ENCODE data around the gene CRADD.

The CRADD gene

DNA sequence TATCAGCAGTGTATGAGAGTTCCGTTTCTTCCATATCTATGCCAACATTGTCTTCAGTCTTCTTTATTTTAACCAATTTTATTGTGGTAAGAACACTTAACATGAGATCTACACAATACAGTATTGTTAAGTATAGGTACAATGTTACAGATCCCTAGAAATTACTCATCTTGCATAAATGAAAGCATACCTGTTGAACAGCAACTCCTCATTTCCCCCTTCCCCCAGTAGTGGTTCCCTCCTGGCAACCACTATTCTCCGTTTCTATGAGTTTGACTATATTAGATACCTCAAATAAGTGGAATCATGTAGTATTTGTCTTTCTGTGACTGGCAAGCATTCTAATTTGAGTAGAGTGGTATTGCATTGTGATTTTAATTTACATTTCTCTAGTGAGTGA, 150.5 kb downstream of the CRADD start:
- TF ChIP-seq TAF1 (IDR thresholded peaks at IDR 0.05; ENCODE audit: borderline replicate concordance, low read depth, low read length) (no peak), POLR2AphosphoS5 (IDR thresholded peaks at IDR 0.05; ENCODE audit: low read depth, low read length) (no peak), POLR2A (IDR thresholded peaks at IDR 0.05; ENCODE audit: low read depth, low read length) (no peak)
- DNase-seq (ENCODE audit: insufficient read length) = no peak
- no peak for FAIRE-seq

DNA sequence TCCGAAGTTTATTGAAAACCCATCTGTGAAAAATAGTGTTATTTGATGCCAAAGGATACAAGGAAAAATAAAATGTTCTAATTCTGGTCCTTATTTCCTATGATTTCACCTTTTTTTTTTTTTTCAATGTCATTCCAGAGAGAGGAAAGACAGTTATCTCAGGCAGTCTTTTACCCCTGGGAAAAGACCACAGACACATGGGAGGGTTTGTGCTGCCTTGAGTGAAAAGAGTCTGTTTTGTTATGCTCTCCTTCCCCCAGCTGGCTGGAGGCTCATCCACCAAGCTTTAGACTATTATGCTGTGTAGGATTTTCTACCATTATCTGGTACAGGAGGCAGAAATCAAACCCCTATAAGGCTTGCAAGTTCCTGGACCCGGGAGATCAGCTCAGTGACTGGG, 151.8 kb downstream of the CRADD start:
- no peak for TF ChIP-seq TAF1 (IDR thresholded peaks at IDR 0.05; ENCODE audit: borderline replicate concordance, low read depth, low read length)
- TF ChIP-seq POLR2A (IDR thresholded peaks at IDR 0.05; ENCODE audit: low read depth, low read length) = no peak
- no peak for TF ChIP-seq POLR2AphosphoS5 (IDR thresholded peaks at IDR 0.05; ENCODE audit: low read depth, low read length)
- FAIRE-seq (no peak), DNase-seq (ENCODE audit: insufficient read length) (no peak)

DNA sequence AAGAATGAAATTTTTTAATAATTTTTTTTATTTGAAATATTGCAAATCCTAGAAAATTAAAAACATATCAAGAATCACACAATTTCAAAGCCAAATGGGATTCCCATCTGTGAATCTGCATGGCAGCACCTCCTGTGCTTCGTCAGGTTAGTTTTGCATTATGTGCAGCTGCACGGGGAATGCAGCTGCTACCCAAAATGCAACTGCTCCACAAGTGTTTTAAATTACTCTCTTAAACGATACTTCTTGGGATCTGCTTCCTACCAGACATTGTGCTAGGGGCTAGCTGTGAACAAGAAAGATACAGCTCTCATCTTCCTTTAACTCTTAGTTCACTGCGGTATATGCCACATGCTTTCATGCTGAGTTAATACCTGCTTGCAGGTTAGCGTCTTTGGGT, 154.2 kb downstream of the CRADD start:
- no peak for TF ChIP-seq POLR2AphosphoS5 (IDR thresholded peaks at IDR 0.05; ENCODE audit: low read depth, low read length)
- TF ChIP-seq POLR2A (IDR thresholded peaks at IDR 0.05; ENCODE audit: low read depth, low read length) = no peak
- FAIRE-seq (no peak), DNase-seq (ENCODE audit: insufficient read length) (no peak)

DNA sequence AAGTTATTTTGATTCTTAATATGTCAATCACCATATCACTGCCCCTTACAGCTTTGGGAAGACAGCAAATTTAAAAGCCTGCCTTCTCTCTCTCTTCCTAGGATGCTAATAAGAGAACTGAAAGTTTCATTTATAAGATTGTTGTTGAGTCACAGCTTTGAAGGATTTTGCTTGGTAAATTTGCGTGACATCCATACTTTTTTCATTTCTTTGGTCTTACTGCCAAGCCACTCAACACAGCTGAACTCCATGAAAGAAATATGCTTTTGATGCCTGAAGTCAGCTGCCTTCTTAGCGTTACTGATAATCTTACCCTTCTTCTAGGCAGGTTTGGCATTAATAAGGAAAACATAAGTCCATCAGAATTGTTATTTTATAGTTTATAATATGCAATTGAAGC, 155.0 kb downstream of the CRADD start:
- FAIRE-seq (no peak), DNase-seq (ENCODE audit: insufficient read length) (no peak)
- TF ChIP-seq POLR2AphosphoS5 (IDR thresholded peaks at IDR 0.05; ENCODE audit: low read depth, low read length) (no peak), TAF1 (IDR thresholded peaks at IDR 0.05; ENCODE audit: borderline replicate concordance, low read depth, low read length) (no peak), POLR2A (IDR thresholded peaks at IDR 0.05; ENCODE audit: low read depth, low read length) (no peak)

DNA sequence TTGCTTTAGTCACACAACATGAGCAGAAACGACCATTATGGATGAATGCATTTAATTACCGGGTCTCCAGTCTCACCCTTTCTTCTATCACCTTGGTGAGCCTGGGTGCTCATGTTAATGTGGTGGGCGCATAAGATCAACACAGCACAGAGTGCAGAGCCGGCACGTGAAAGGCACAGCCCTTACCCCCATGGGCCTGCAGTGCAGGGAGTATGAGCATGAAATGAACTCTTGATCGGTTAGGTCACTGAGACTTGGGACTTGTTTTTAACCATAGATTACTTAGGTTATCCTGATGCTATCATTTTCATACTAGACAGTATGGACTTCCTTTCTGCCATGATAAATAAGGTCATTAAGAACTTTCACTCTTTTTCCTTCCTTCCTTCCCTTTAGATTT, 156.8 kb downstream of the CRADD start:
- TF ChIP-seq POLR2AphosphoS5 (IDR thresholded peaks at IDR 0.05; ENCODE audit: low read depth, low read length) = no peak
- FAIRE-seq (no peak), DNase-seq (ENCODE audit: insufficient read length) (no peak)

DNA sequence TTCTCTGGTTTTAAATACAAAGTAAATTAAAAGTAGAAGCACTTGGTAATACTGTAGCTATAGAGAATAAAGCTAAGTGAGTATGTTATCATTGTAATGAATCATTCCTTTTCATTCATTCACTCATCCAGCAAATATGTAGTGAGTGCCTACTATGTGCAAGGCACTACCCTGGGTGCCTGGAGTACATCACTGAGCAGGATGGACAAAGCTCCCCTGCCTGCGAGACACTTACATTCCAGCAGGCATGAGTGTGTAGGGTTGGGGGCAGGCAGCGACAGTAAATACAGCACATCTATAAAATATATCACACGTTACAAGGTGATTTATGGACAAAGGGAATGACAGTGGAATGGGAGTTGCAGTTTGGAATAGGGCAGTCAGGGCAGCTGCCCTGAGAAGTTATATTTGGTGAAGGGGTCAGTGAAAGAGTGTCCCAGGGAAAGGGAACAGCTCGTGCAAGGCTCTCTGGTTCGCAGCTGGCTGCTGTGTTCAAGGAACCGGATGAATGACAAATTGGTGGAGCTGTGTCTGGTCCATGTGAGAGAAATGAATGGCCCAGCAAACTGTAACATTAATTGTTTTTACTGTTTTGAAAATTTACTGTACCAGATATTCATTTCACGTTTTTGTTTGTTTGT, 159.6 kb downstream of the CRADD start:
- DNase-seq (ENCODE audit: insufficient read length) (no peak), FAIRE-seq (no peak)
- TF ChIP-seq POLR2A (IDR thresholded peaks at IDR 0.05; ENCODE audit: low read depth, low read length) (no peak), POLR2AphosphoS5 (IDR thresholded peaks at IDR 0.05; ENCODE audit: low read depth, low read length) (no peak), TAF1 (IDR thresholded peaks at IDR 0.05; ENCODE audit: borderline replicate concordance, low read depth, low read length) (no peak)

DNA sequence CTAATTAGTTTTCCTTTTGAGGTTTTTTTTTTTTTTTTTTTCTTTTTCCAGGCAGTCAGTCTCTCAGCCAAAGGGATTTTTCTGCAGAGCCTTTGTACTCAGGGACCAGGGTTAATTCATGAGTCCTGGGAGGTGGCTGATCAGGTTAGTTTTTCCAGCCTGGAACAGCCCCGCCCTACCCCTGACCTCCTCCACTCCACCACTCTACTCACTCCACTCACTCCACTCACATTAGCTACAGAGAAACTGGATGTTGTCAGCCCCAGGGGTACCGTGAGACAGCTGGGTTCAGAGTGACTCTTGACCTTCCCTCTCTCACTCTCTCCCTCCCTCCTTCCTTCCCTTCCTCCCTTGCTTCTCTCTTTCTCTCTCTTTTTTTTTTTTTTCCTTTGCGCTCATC, 161.0 kb downstream of the CRADD start:
- no peak for TF ChIP-seq TAF1 (IDR thresholded peaks at IDR 0.05; ENCODE audit: borderline replicate concordance, low read depth, low read length)
- no peak for TF ChIP-seq POLR2A (IDR thresholded peaks at IDR 0.05; ENCODE audit: low read depth, low read length)
- no peak for TF ChIP-seq POLR2AphosphoS5 (IDR thresholded peaks at IDR 0.05; ENCODE audit: low read depth, low read length)
- no peak for FAIRE-seq
- DNase-seq (ENCODE audit: insufficient read length) = no peak

DNA sequence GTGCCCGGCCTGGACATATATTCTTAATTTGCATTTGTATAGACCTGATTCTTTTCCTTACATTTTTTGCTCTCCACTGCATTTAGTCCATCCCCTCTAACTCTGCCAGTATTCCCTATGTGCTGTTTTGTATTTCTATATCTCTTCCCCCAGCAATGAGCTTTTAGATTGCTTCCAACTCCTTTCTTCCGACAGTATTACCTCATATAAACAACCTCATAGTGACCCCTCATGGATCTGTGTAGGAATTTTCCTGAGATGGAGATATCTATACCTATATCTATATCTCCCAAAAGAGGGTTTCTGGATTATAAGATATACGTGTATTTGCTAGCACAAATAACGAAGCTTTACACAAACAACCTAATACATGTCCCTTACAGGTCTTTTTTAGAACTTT, 161.9 kb downstream of the CRADD start:
- no peak for DNase-seq (ENCODE audit: insufficient read length)
- FAIRE-seq = no peak
- TF ChIP-seq POLR2A (IDR thresholded peaks at IDR 0.05; ENCODE audit: low read depth, low read length) (no peak), POLR2AphosphoS5 (IDR thresholded peaks at IDR 0.05; ENCODE audit: low read depth, low read length) (no peak), TAF1 (IDR thresholded peaks at IDR 0.05; ENCODE audit: borderline replicate concordance, low read depth, low read length) (no peak)

DNA sequence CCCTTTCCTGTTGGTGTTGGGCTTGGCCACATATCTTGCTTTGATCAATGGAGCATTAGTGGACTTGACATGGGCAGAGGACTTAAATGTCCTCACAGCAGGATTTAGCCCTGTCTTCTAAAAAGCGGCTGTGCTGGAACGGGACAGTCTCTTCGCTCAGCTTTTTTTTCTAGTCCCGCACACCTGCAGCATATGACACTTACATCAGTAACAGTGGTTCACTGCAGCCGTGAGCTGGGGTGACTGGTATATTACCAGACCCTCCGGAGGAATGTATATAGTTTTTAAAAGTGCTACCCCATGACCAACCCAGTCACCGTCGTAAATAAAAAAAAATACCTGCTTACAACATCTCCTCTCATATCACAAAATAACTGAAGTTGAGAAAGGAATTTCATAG, 164.5 kb downstream of the CRADD start:
- DNase-seq (ENCODE audit: insufficient read length) (no peak), FAIRE-seq (no peak)
- no peak for TF ChIP-seq POLR2A (IDR thresholded peaks at IDR 0.05; ENCODE audit: low read depth, low read length)
- no peak for TF ChIP-seq TAF1 (IDR thresholded peaks at IDR 0.05; ENCODE audit: borderline replicate concordance, low read depth, low read length)
- no peak for TF ChIP-seq POLR2AphosphoS5 (IDR thresholded peaks at IDR 0.05; ENCODE audit: low read depth, low read length)

DNA sequence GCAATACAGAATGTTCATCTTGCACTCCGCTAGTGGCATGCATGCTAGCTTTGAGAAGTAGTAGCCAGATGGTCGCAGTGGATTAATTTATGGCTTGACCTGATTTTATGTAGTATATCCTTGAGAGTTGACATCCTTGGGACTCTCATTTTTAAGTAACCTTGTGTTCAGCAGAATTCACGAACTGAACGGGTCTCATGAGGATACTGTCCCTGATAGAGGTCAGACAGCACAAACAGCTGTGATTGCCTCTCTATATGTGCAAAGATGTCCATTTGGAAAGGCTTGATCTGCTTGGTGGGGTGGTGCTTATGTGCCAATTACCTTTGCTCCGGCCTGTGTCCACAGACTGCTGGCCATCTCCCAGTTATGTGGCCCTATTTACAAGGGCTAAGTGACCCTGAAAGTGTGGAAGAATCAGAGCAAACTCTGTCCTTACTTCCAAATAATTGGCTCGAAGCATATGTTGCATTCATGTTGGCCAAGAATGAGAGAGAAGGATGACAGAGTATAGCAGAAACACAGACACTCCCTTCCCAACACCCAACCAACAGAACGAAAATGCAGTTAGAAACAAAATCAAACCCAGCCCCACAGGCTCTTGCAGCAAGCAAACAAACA, 167.1 kb downstream of the CRADD start:
- FAIRE-seq = no peak
- no peak for DNase-seq (ENCODE audit: insufficient read length)
- TF ChIP-seq TAF1 (IDR thresholded peaks at IDR 0.05; ENCODE audit: borderline replicate concordance, low read depth, low read length) = no peak

DNA sequence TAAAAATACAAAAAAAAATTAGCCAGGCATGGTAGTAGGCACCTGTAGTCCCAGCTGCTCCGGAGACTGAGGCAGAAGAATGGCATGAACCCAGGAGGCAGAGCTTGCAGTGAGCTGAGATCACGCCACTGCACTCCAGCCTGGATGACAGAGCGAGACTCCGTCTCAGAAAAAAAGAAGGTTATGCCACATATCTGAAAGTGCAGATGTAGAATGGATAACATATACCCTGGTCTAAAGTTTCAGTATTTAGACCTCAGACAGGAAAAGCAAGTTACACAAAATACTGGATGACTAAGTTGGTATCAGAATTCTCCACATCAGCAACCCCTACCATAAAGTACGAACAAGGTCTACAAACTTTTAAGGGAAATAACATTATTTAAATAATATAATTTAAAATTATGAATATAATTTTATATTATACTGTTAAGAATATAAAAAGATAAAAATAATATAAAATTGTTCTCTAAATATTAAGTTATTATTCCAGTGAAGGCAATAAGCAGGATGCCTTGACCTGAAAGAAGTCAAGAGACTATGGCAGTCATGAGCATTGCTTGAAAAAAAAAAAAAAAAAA, 169.9 kb downstream of the CRADD start:
- no peak for DNase-seq (ENCODE audit: insufficient read length)
- FAIRE-seq = no peak
- TF ChIP-seq POLR2AphosphoS5 (IDR thresholded peaks at IDR 0.05; ENCODE audit: low read depth, low read length) (no peak), TAF1 (IDR thresholded peaks at IDR 0.05; ENCODE audit: borderline replicate concordance, low read depth, low read length) (no peak), POLR2A (IDR thresholded peaks at IDR 0.05; ENCODE audit: low read depth, low read length) (no peak)

Data from GM12892 (cell line).